ENCODE data around the gene LAMA2. TPM values are rescaled to one million over a fixed set of nuclear protein-coding genes. Genes with fewer than 3 reads are reported as not detected.

LAMA2 gene
- total RNA-seq, 3 donors from 2014 or later (not counting 1 experiment from before 2014, with no cell fraction given), result 2.1 to 5.3 (median 3.6) TPM

DNA sequence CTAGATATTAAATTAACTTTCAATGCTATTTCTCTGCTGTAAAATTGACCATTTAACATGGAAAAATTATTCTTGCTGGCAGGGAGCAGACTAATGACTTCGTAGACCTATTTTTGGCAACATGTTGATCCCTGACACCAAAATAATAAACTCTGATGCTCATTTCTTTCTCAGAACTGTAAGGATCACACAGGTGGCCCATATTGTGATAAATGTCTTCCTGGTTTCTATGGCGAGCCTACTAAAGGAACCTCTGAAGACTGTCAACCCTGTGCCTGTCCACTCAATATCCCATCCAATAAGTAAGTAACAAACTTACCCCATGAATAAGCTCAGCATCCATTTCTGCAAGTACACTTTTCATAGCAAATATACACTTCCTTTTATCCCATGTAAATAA, 387.5 kb downstream of the LAMA2 start:
- DNase-seq (no peak), ATAC-seq (no peak)
- Mint-ChIP-seq H3K36me3 (no peaks in the 10 kb centered on the region), H3K27ac (no peak overlapping the region), H3K9me3 (no peaks in the 10 kb centered on the region), H3K4me1 (peaks cover 0 to 5% of the 10 kb centered on the region in 2 donors), H3K4me3 (no peak overlapping the region), H3K27me3 (ENCODE audit: low read depth in 2 of 2) (no peaks in the 10 kb centered on the region)
- Histone ChIP-seq H3K27me3 (ENCODE audit: control insufficient read depth, insufficient read depth, low read length) (peaks cover 2% of the 10 kb centered on the region), H3K4me1 (ENCODE audit: control insufficient read depth, insufficient read depth, low read length) (no peaks in the 10 kb centered on the region), H3K27ac (ENCODE audit: low read length) (no peak overlapping the region), H3K4me3 (ENCODE audit: low read length) (no peak overlapping the region), H3K36me3 (ENCODE audit: control insufficient read depth, insufficient read depth, low read length) (no peaks in the 10 kb centered on the region), H3K9me3 (ENCODE audit: control insufficient read depth, insufficient read depth, low read length) (no peaks in the 10 kb centered on the region)
- TF ChIP-seq, protein P1, sequence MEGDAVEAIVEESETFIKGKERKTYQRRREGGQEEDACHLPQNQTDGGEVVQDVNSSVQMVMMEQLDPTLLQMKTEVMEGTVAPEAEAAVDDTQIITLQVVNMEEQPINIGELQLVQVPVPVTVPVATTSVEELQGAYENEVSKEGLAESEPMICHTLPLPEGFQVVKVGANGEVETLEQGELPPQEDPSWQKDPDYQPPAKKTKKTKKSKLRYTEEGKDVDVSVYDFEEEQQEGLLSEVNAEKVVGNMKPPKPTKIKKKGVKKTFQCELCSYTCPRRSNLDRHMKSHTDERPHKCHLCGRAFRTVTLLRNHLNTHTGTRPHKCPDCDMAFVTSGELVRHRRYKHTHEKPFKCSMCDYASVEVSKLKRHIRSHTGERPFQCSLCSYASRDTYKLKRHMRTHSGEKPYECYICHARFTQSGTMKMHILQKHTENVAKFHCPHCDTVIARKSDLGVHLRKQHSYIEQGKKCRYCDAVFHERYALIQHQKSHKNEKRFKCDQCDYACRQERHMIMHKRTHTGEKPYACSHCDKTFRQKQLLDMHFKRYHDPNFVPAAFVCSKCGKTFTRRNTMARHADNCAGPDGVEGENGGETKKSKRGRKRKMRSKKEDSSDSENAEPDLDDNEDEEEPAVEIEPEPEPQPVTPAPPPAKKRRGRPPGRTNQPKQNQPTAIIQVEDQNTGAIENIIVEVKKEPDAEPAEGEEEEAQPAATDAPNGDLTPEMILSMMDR (IDR thresholded peaks at IDR 0.05), result no peak
- intact Hi-C loops (cut with micrococcal nuclease), result no loop called here
- WGBS (ENCODE audit: insufficient coverage), result 86% methylated on average over 2 of the region's 2 CpGs

DNA sequence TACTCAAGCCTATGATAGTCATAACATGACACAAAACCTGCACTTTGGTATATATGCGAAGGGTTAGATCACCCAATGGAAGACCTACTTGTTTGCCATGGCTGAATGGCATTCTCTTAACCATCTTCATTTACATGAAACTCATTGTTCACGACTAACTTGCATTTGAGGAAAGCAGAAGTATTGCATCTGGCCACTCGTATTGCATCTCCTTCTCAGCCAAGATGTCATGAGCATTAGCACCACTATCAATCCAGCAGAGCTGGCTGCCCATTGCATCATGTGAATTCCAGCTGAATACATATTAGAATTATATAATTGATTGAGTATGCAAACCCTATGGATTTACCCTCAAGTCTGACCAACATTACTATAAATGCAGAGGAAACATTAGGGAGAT, 390.2 kb downstream of the LAMA2 start:
- Mint-ChIP-seq H3K36me3 (no peaks in the 10 kb centered on the region), H3K9me3 (no peaks in the 10 kb centered on the region), H3K4me3 (no peak overlapping the region), H3K27me3 (ENCODE audit: low read depth in 2 of 2) (no peaks in the 10 kb centered on the region), H3K4me1 (peaks cover 0 to 5% of the 10 kb centered on the region in 2 donors), H3K27ac (no peak overlapping the region)
- H3K36me3 ChIP-seq (ENCODE audit: control insufficient read depth, insufficient read depth, low read length), result no peaks in the 10 kb centered on the region
- TF ChIP-seq, protein P1 (IDR thresholded peaks at IDR 0.05), result no peak
- H3K27ac ChIP-seq (ENCODE audit: low read length), result no peak overlapping the region
- H3K9me3 ChIP-seq (ENCODE audit: control insufficient read depth, insufficient read depth, low read length), result no peaks in the 10 kb centered on the region
- H3K4me1 ChIP-seq (ENCODE audit: control insufficient read depth, insufficient read depth, low read length), result no peaks in the 10 kb centered on the region
- DNase-seq (no peak), ATAC-seq (no peak)
- no peak overlapping the region for H3K4me3 ChIP-seq (ENCODE audit: low read length)
- 85% methylated on average over 3 of the region's 3 CpGs for WGBS (ENCODE audit: insufficient coverage)
- H3K27me3 ChIP-seq (ENCODE audit: control insufficient read depth, insufficient read depth, low read length), result no peaks in the 10 kb centered on the region
- intact Hi-C loops (cut with micrococcal nuclease), result no loop called here

DNA sequence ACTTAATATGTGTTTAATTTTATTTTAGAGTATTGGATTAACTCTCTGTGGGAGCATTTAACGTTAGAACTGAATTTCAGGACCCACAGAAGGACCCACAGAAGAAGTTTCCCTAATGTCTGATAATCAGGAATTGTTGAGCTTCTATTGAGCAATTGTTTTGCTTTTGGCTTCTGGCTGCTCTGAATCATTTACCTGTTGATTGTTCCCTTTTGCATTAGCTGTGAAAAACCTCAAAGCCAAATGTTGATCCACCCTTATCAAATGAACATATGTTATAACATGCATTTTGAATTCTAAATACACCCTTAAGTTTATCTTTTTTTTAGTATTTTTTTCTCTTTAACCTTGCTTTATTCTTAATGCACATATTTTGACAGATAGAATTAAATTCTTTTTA, 393.5 kb downstream of the LAMA2 start:
- ATAC-seq, result no peak
- Mint-ChIP-seq H3K36me3 (no peaks in the 10 kb centered on the region), H3K4me3 (no peak overlapping the region), H3K27me3 (ENCODE audit: low read depth in 2 of 2) (no peaks in the 10 kb centered on the region), H3K4me1 (peaks cover 24 to 32% of the 10 kb centered on the region in 2 donors), H3K27ac (no peak overlapping the region), H3K9me3 (peaks cover 0 to 2% of the 10 kb centered on the region in 2 donors)
- intact Hi-C loops (cut with micrococcal nuclease), result no loop called here
- TF ChIP-seq, protein P1 (IDR thresholded peaks at IDR 0.05), result no peak
- no peaks in the 10 kb centered on the region for H3K36me3 ChIP-seq (ENCODE audit: control insufficient read depth, insufficient read depth, low read length)
- peaks cover 13% of the 10 kb centered on the region for H3K4me1 ChIP-seq (ENCODE audit: control insufficient read depth, insufficient read depth, low read length)
- no peak overlapping the region for H3K4me3 ChIP-seq (ENCODE audit: low read length)
- H3K9me3 ChIP-seq (ENCODE audit: control insufficient read depth, insufficient read depth, low read length), result no peaks in the 10 kb centered on the region
- no peaks in the 10 kb centered on the region for H3K27me3 ChIP-seq (ENCODE audit: control insufficient read depth, insufficient read depth, low read length)
- WGBS (ENCODE audit: insufficient coverage), result 73% methylated on average over 1 of the region's 1 CpG
- no peak for DNase-seq
- H3K27ac ChIP-seq (ENCODE audit: low read length), result no peak overlapping the region

- WGBS (ENCODE audit: insufficient coverage), result 87% methylated on average over 4 of the region's 4 CpGs
- TF ChIP-seq, protein P1 (IDR thresholded peaks at IDR 0.05), result no peak
Observed at GRCh38 chr6:129276986-129277385, 394.0 kb downstream of the LAMA2 start.

More at GRCh38 chr6:129276986-129277385, 394.0 kb downstream of the LAMA2 start:
- DNase-seq, result no peak
- Mint-ChIP-seq H3K27ac (no peak overlapping the region), H3K9me3 (peaks cover 0 to 2% of the 10 kb centered on the region in 2 donors), H3K27me3 (ENCODE audit: low read depth in 2 of 2) (no peaks in the 10 kb centered on the region), H3K4me1 (peaks cover 30 to 37% of the 10 kb centered on the region in 2 donors), H3K36me3 (no peaks in the 10 kb centered on the region), H3K4me3 (no peak overlapping the region)
- Histone ChIP-seq H3K4me1 (ENCODE audit: control insufficient read depth, insufficient read depth, low read length) (peaks cover 13% of the 10 kb centered on the region), H3K27ac (ENCODE audit: low read length) (no peak overlapping the region), H3K36me3 (ENCODE audit: control insufficient read depth, insufficient read depth, low read length) (no peaks in the 10 kb centered on the region), H3K9me3 (ENCODE audit: control insufficient read depth, insufficient read depth, low read length) (no peaks in the 10 kb centered on the region), H3K4me3 (ENCODE audit: low read length) (no peak overlapping the region), H3K27me3 (ENCODE audit: control insufficient read depth, insufficient read depth, low read length) (no peaks in the 10 kb centered on the region)
- ATAC-seq, result no peak
- intact Hi-C loops (cut with micrococcal nuclease), result no loop called here
